ENCODE results near the gene ZDHHC11B. TPM values are rescaled to one million over a fixed set of nuclear protein-coding genes. Genes with fewer than 3 reads are reported as not detected.
A peak's percentile ranks its signal among the peaks of the same experiment; 100 is the strongest.
"Not testable (repeated sequence)": the region's sequence is repeated elsewhere in the genome, so short reads cannot be mapped to it uniquely, and the experiment has no call there.

Gene ZDHHC11B
- total RNA-seq, 2 donors from 2014 or later, result 9.1 to 14.9 TPM

GRCh38 chr5:696753-697702, 87.5 kb downstream of the ZDHHC11B start:
- intact Hi-C loops (cut with DNase I), result loop anchor here in 1 of 2 donors (10.0 kb wide), 1 partner anchor 68 kb away; no protein-coding TSS in a partner anchor
- not testable (repeated sequence) for DNase-seq (ENCODE audit: low spot score)

- DNase-seq (ENCODE audit: low spot score), result not testable (repeated sequence)
- intact Hi-C loops (cut with DNase I), result loop anchor here in 1 of 2 donors (10.0 kb wide), 1 partner anchor 69 kb away; no protein-coding TSS in a partner anchor
Observed at GRCh38 chr5:696191-696590, 88.3 kb downstream of the ZDHHC11B start.

GRCh38 chr5:695475-695874, 89.1 kb downstream of the ZDHHC11B start:
- DNase-seq (ENCODE audit: low spot score), result not testable (repeated sequence)

GRCh38 chr5:694042-694431, 90.5 kb downstream of the ZDHHC11B start:
- intact Hi-C loops (cut with DNase I), result loop anchor here in 1 of 2 donors (10.0 kb wide), 1 partner anchor 71 kb away; no protein-coding TSS in a partner anchor
- DNase-seq (ENCODE audit: low spot score), result not testable (repeated sequence)

More at GRCh38 chr5:695475-695874, 89.1 kb downstream of the ZDHHC11B start:
- intact Hi-C loops (cut with DNase I), result loop anchor here in 1 of 2 donors (10.0 kb wide), 1 partner anchor 69 kb away; no protein-coding TSS in a partner anchor

- intact Hi-C loops (cut with DNase I), result loop anchor here in 1 of 2 donors (10.0 kb wide), 1 partner anchor 71 kb away; no protein-coding TSS in a partner anchor
- peak; percentile 95 for DNase-seq (ENCODE audit: low spot score)
Observed at GRCh38 chr5:693271-694041, 91.1 kb downstream of the ZDHHC11B start, which contains the start of gene TPPP. TPPP (minus strand) TSS chr5:693352; CDS start chr5:678060, 15,292 bp downstream.

GRCh38 chr5:692529-693041, 91.9 kb downstream of the ZDHHC11B start:
- DNase-seq (ENCODE audit: low spot score), result not testable (repeated sequence)
- intact Hi-C loops (cut with DNase I), result loop anchor here in 1 of 2 donors (10.0 kb wide), 1 partner anchor 72 kb away; no protein-coding TSS in a partner anchor

GRCh38 chr5:691817-692528, 92.6 kb downstream of the ZDHHC11B start:
- intact Hi-C loops (cut with DNase I), result loop anchor here in 1 of 2 donors (10.0 kb wide), 1 partner anchor 73 kb away; no protein-coding TSS in a partner anchor
- no peak for DNase-seq (ENCODE audit: low spot score)

- not testable (repeated sequence) for DNase-seq (ENCODE audit: low spot score)
- intact Hi-C loops (cut with DNase I), result loop anchor here in 1 of 2 donors (10.0 kb wide), 1 partner anchor 74 kb away; no protein-coding TSS in a partner anchor
Observed at GRCh38 chr5:691049-691448, 93.5 kb downstream of the ZDHHC11B start.

- intact Hi-C loops (cut with DNase I), result loop anchor here in 1 of 2 donors (10.0 kb wide), 1 partner anchor 75 kb away; no protein-coding TSS in a partner anchor
- DNase-seq (ENCODE audit: low spot score), result not testable (repeated sequence)
Observed at GRCh38 chr5:690293-690692, 94.2 kb downstream of the ZDHHC11B start.

- intact Hi-C loops (cut with DNase I), result not testable (repeated sequence)
- peak; percentile 73 for DNase-seq (ENCODE audit: low spot score)
Observed at GRCh38 chr5:688348-689010, 96.0 kb downstream of the ZDHHC11B start.

GRCh38 chr5:686936-687335, 97.6 kb downstream of the ZDHHC11B start:
- intact Hi-C loops (cut with DNase I), result not testable (repeated sequence)
- DNase-seq (ENCODE audit: low spot score), result peak; percentile 68

- intact Hi-C loops (cut with DNase I), result not testable (repeated sequence)
- peak; percentile 76 for DNase-seq (ENCODE audit: low spot score)
Observed at GRCh38 chr5:686172-686523, 98.4 kb downstream of the ZDHHC11B start.

- intact Hi-C loops (cut with DNase I), result no loop called here
- peak; percentile 78 for DNase-seq (ENCODE audit: low spot score)
Observed at GRCh38 chr5:685262-686171, 99.0 kb downstream of the ZDHHC11B start.

- peak; percentile 71 for DNase-seq (ENCODE audit: low spot score)
- intact Hi-C loops (cut with DNase I), result no loop called here
Observed at GRCh38 chr5:684751-685216, 99.7 kb downstream of the ZDHHC11B start.

GRCh38 chr5:683551-684481, 100.7 kb downstream of the ZDHHC11B start:
- intact Hi-C loops (cut with DNase I), result loop anchor here in 1 of 2 donors (2.0 kb wide), 1 partner anchor 93 kb away; no protein-coding TSS in a partner anchor

More at GRCh38 chr5:683551-684481, 100.7 kb downstream of the ZDHHC11B start:
- DNase-seq (ENCODE audit: low spot score), result peak; percentile 82
